Osteoblast (primary cell): ENCODE measurements around the gene RAB3D. TPM values are rescaled to one million over a fixed set of nuclear protein-coding genes. Genes with fewer than 3 reads are reported as not detected.

ENCODE experiments used
- DNase-seq: peaks from one replicate; pipeline ENCODE4 v3.0.0; 2011; ENCODE audit warnings: low spot score, mixed read lengths; ENCODE audit not compliant: insufficient read length; ENCODE audit errors: missing footprints
- H2AFZ ChIP-seq: 2 replicates; pipeline ENCODE4 v1.6.0; 2011; ENCODE audit warnings: mild to moderate bottlenecking, low read length
- H3K27ac ChIP-seq: 2 replicates; pipeline ENCODE4 v1.5.1; 2011; ENCODE audit warnings: mild to moderate bottlenecking, low read depth, low read length, moderate library complexity
- H3K27me3 ChIP-seq: 2 replicates; pipeline ENCODE4 v1.6.0; 2012; ENCODE audit warnings: mild to moderate bottlenecking, control low read depth, inconsistent platforms, low read length, moderate library complexity; ENCODE audit not compliant: insufficient read depth
- H3K36me3 ChIP-seq: 2 replicates; pipeline ENCODE4 v1.5.1; 2011; ENCODE audit warnings: mild to moderate bottlenecking, low read length, control low read depth, moderate library complexity; ENCODE audit not compliant: insufficient read depth
- H3K4me1 ChIP-seq: 2 replicates; pipeline ENCODE4 v1.5.1; 2011; ENCODE audit warnings: mild to moderate bottlenecking, low read length, control low read depth, moderate library complexity; ENCODE audit not compliant: insufficient read depth
- H3K4me2 ChIP-seq: 2 replicates; pipeline ENCODE4 v1.6.0; 2011; ENCODE audit warnings: mild to moderate bottlenecking, low read length; ENCODE audit not compliant: insufficient read depth
- H3K4me3 ChIP-seq: fragments of 200-600 bp; sonication (generic); 3 replicates; pipeline ENCODE4 v1.5.1; 2012; ENCODE audit warnings: mild to moderate bottlenecking, low read length, inconsistent platforms; ENCODE audit not compliant: insufficient read depth
- H3K79me2 ChIP-seq: 2 replicates; pipeline ENCODE4 v1.6.0; 2012; ENCODE audit warnings: mild to moderate bottlenecking, low read length, control low read depth, inconsistent platforms; ENCODE audit not compliant: insufficient read depth
- H3K9me3 ChIP-seq: 2 replicates; pipeline ENCODE4 v1.5.1; 2011; ENCODE audit warnings: low read depth, low read length, control low read depth
- H4K20me1 ChIP-seq: 2 replicates; pipeline ENCODE4 v1.6.0; 2012; ENCODE audit warnings: mild to moderate bottlenecking, low read length, control low read depth; ENCODE audit not compliant: insufficient read depth
- CTCF ChIP-seq: IDR thresholded peaks from 2 replicates; pipeline ENCODE4 v1.5.1; 2011; ENCODE audit warnings: mild to moderate bottlenecking, low read depth, low read length, moderate library complexity; ENCODE audit errors: extremely low read depth
- total RNA-seq: library from RNA; depleted of rRNA; stranded (reverse); fragments of >200 nt; gene quantifications from 2 replicates; pipeline ENCODE4 v1.2.3, GENCODE V29; 2012

The RAB3D gene
- total RNA-seq, 1 donor = 3.3 TPM

GRCh38 chr19:11361771-11362731 lies 22.6 kb upstream of the RAB3D start:
- Histone ChIP-seq H3K4me3 (no peak overlapping the region), H3K4me1 (no peaks in the 10 kb centered on the region), H3K27me3 (no peaks in the 10 kb centered on the region), H3K79me2 (no peaks in the 10 kb centered on the region), H4K20me1 (peaks cover 18% of the 10 kb centered on the region), H3K36me3 (peaks cover 44% of the 10 kb centered on the region), H3K9me3 (no peaks in the 10 kb centered on the region), H3K4me2 (no peak overlapping the region), H3K27ac (no peak overlapping the region), H2AFZ (no peak overlapping the region)
- peak; percentile 73 for DNase-seq
- no peak for TF ChIP-seq CTCF

- peaks cover 4% of the 10 kb centered on the region for H3K4me1 ChIP-seq
- peaks cover 4% of the 10 kb centered on the region for H3K79me2 ChIP-seq
- DNase-seq = peak; percentile 57
- H3K27ac ChIP-seq = no peak overlapping the region
- no peak for TF ChIP-seq CTCF
- no peak overlapping the region for H3K4me3 ChIP-seq
- no peak overlapping the region for H3K4me2 ChIP-seq
- peaks cover 26% of the 10 kb centered on the region for H4K20me1 ChIP-seq
- H3K27me3 ChIP-seq = no peaks in the 10 kb centered on the region
- H3K36me3 ChIP-seq = peaks cover 44% of the 10 kb centered on the region
- no peaks in the 10 kb centered on the region for H3K9me3 ChIP-seq
- H2AFZ ChIP-seq = no peak overlapping the region
Observed at GRCh38 chr19:11361037-11361770, 21.7 kb upstream of the RAB3D start.

- no peak overlapping the region for H3K4me3 ChIP-seq
- peaks cover 11% of the 10 kb centered on the region for H3K79me2 ChIP-seq
- peaks cover 10% of the 10 kb centered on the region for H3K4me1 ChIP-seq
- peaks cover 35% of the 10 kb centered on the region for H3K36me3 ChIP-seq
- H3K9me3 ChIP-seq = no peaks in the 10 kb centered on the region
- TF ChIP-seq CTCF = no peak
- peak; percentile 58 for DNase-seq
- H3K4me2 ChIP-seq = no peak overlapping the region
- H3K27me3 ChIP-seq = no peaks in the 10 kb centered on the region
- no peak overlapping the region for H2AFZ ChIP-seq
- H4K20me1 ChIP-seq = peaks cover 27% of the 10 kb centered on the region
- H3K27ac ChIP-seq = no peak overlapping the region
Observed at GRCh38 chr19:11359421-11359820, 20.0 kb upstream of the RAB3D start.
